WTC11 (cell line): ENCODE data around the gene TAS1R1.

Experiments
- ATF3 ChIP-seq: sonication (generic); formaldehyde crosslinking; conservative IDR thresholded peaks from 2 replicates; pipeline ENCODE4 v1.8.1; 2022; ENCODE audit warnings: mild to moderate bottlenecking, missing genetic modification reagents
- CTCF ChIP-seq: fragments of 200-600 bp; IDR thresholded peaks from 2 replicates; pipeline ENCODE4 v1.8.0; 2022; ENCODE audit warnings: antibody characterized with exemption
- E2F4 ChIP-seq: sonication (generic); formaldehyde crosslinking; IDR thresholded peaks from 2 replicates; pipeline ENCODE4 v1.8.1; 2022; ENCODE audit warnings: low read depth, mild to moderate bottlenecking, moderate library complexity, missing genetic modification reagents, borderline replicate concordance
- E2F5 ChIP-seq: sonication (generic); formaldehyde crosslinking; IDR thresholded peaks from 2 replicates; pipeline ENCODE4 v1.8.1; 2022; ENCODE audit warnings: mild to moderate bottlenecking, moderate library complexity, missing genetic modification reagents
- ELF4 ChIP-seq: sonication (generic); formaldehyde crosslinking; IDR thresholded peaks from 2 replicates; pipeline ENCODE4 v1.8.1; 2022; ENCODE audit warnings: low read depth, mild to moderate bottlenecking, moderate library complexity, missing genetic modification reagents
- ETV6 ChIP-seq: sonication (generic); formaldehyde crosslinking; IDR thresholded peaks from 2 replicates; pipeline ENCODE4 v1.8.1; 2022; ENCODE audit warnings: mild to moderate bottlenecking, missing genetic modification reagents
- HMGXB4 ChIP-seq: sonication (generic); formaldehyde crosslinking; IDR thresholded peaks from 2 replicates; pipeline ENCODE4 v1.8.1; 2023; ENCODE audit warnings: mild to moderate bottlenecking, moderate library complexity, missing genetic modification reagents
- JUN ChIP-seq: sonication (generic); formaldehyde crosslinking; IDR thresholded peaks from 2 replicates; pipeline ENCODE4 v1.8.0; 2023; ENCODE audit warnings: mild to moderate bottlenecking, missing genetic modification reagents
- MAX ChIP-seq: sonication (generic); formaldehyde crosslinking; IDR thresholded peaks from 2 replicates; pipeline ENCODE4 v1.8.0; 2022; ENCODE audit warnings: mild to moderate bottlenecking, missing genetic modification reagents
- SP1 ChIP-seq: sonication (generic); formaldehyde crosslinking; conservative IDR thresholded peaks from 2 replicates; pipeline ENCODE4 v1.8.1; 2022; ENCODE audit warnings: missing genetic modification reagents
- USF2 ChIP-seq: sonication (generic); formaldehyde crosslinking; IDR thresholded peaks from 2 replicates; pipeline ENCODE4 v1.8.1; 2023; ENCODE audit warnings: mild to moderate bottlenecking, missing genetic modification reagents, moderate library complexity
- ZNF121 ChIP-seq: sonication (generic); formaldehyde crosslinking; IDR thresholded peaks from 2 replicates; pipeline ENCODE4 v1.8.0; 2023; ENCODE audit warnings: missing genetic modification reagents
- ZNF219 ChIP-seq: sonication (generic); formaldehyde crosslinking; IDR thresholded peaks from 2 replicates; pipeline ENCODE4 v1.8.0; 2023; ENCODE audit warnings: missing genetic modification reagents, mild to moderate bottlenecking, borderline replicate concordance
- ZSCAN18 ChIP-seq: fragments of 250-450 bp; sonication (Bioruptor Pico); IDR thresholded peaks from 2 replicates; pipeline ENCODE4 v2.1.2; 2022; ENCODE audit warnings: mild to moderate bottlenecking, moderate library complexity

- TF ChIP-seq CTCF = no peak
- TF ChIP-seq HMGXB4 = no peak
- TF ChIP-seq ETV6 (CRISPR knock-in tag) = no peak
- no peak for TF ChIP-seq E2F4 (CRISPR knock-in tag)
- no peak for TF ChIP-seq ZNF219 (CRISPR knock-in tag)
- TF ChIP-seq JUN = no peak
- no peak for TF ChIP-seq ZSCAN18
- no peak for TF ChIP-seq ELF4 (CRISPR knock-in tag)
- TF ChIP-seq E2F5 (CRISPR knock-in tag) = no peak
- TF ChIP-seq USF2 (CRISPR knock-in tag) = no peak
- TF ChIP-seq ZNF121 (CRISPR knock-in tag) = no peak
- no peak for TF ChIP-seq ATF3 (CRISPR knock-in tag)
- TF ChIP-seq SP1 (CRISPR knock-in tag) = no peak
- no peak for TF ChIP-seq MAX
Measured at GRCh38 chr1:6507461-6507911, 47.6 kb upstream of the TAS1R1 start.
